HEK293 (cell line): Measurements from ENCODE around the gene SRPK3.

Experiments used
- ZFP41 ChIP-seq: fragments of 450-650 bp; formaldehyde crosslinking; IDR thresholded peaks from 2 replicates; pipeline ENCODE4 v1.5.1; 2016; ENCODE audit warnings: missing biosample characterization, missing genetic modification characterization, borderline replicate concordance
- ZNF138 ChIP-seq: fragments of 450-650 bp; formaldehyde crosslinking; IDR thresholded peaks from 2 replicates; pipeline ENCODE4 v1.5.1; 2016; ENCODE audit warnings: missing biosample characterization, missing genetic modification characterization, borderline replicate concordance
- ZNF843 ChIP-seq: fragments of 450-650 bp; formaldehyde crosslinking; IDR thresholded peaks from 2 replicates; pipeline ENCODE4 v1.5.1; 2016; ENCODE audit warnings: missing biosample characterization, missing genetic modification characterization
- TF ChIP-seq, protein P1 (sequence below): fragments of 450-650 bp; formaldehyde crosslinking; IDR thresholded peaks from 2 replicates; pipeline ENCODE4 v1.5.1; 2016; ENCODE audit warnings: missing biosample characterization, missing genetic modification characterization
- TF ChIP-seq, protein P2 (sequence below): fragments of 450-650 bp; formaldehyde crosslinking; IDR thresholded peaks from 2 replicates; pipeline ENCODE4 v1.5.1; 2016; ENCODE audit warnings: missing biosample characterization, missing genetic modification characterization

- TF ChIP-seq ZFP41 (tag by site-specific recombination) (no peak), ZNF138 (tag by site-specific recombination) (no peak), ZNF843 (tag by site-specific recombination) (no peak)
- TF ChIP-seq, protein P1, sequence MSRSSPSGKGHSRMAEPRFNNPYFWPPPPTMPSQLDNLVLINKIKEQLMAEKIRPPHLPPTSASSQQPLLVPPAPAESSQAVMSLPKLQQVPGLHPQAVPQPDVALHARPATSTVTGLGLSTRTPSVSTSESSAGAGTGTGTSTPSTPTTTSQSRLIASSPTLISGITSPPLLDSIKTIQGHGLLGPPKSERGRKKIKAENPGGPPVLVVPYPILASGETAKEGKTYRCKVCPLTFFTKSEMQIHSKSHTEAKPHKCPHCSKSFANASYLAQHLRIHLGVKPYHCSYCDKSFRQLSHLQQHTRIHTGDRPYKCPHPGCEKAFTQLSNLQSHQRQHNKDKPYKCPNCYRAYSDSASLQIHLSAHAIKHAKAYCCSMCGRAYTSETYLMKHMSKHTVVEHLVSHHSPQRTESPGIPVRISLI: no peak
- TF ChIP-seq, protein P2, sequence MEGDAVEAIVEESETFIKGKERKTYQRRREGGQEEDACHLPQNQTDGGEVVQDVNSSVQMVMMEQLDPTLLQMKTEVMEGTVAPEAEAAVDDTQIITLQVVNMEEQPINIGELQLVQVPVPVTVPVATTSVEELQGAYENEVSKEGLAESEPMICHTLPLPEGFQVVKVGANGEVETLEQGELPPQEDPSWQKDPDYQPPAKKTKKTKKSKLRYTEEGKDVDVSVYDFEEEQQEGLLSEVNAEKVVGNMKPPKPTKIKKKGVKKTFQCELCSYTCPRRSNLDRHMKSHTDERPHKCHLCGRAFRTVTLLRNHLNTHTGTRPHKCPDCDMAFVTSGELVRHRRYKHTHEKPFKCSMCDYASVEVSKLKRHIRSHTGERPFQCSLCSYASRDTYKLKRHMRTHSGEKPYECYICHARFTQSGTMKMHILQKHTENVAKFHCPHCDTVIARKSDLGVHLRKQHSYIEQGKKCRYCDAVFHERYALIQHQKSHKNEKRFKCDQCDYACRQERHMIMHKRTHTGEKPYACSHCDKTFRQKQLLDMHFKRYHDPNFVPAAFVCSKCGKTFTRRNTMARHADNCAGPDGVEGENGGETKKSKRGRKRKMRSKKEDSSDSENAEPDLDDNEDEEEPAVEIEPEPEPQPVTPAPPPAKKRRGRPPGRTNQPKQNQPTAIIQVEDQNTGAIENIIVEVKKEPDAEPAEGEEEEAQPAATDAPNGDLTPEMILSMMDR (tag by site-specific recombination): no peak
These were observed 50.7 kb downstream of the SRPK3 start for GRCh38 chrX:153831429-153832150.
